AG09309 (cell line): ENCODE results near the gene MIB1.

Experiments
- DNase-seq: peaks from one replicate; pipeline ENCODE4 v3.0.0-alpha.2; 2010; ENCODE audit warnings: low read depth
- H3K4me3 ChIP-seq: 2 replicates; pipeline ENCODE4 v1.5.1; 2011; ENCODE audit warnings: mild to moderate bottlenecking, low read depth, low read length, moderate library complexity; ENCODE audit not compliant: control insufficient read depth
- TF ChIP-seq, protein P1 (sequence below): IDR thresholded peaks from 2 replicates; pipeline ENCODE4 v1.5.1; 2011; ENCODE audit warnings: mild to moderate bottlenecking, low read depth, low read length, inconsistent platforms; ENCODE audit not compliant: insufficient read depth, control insufficient read depth; ENCODE audit errors: missing control alignments

The MIB1 gene

DNA sequence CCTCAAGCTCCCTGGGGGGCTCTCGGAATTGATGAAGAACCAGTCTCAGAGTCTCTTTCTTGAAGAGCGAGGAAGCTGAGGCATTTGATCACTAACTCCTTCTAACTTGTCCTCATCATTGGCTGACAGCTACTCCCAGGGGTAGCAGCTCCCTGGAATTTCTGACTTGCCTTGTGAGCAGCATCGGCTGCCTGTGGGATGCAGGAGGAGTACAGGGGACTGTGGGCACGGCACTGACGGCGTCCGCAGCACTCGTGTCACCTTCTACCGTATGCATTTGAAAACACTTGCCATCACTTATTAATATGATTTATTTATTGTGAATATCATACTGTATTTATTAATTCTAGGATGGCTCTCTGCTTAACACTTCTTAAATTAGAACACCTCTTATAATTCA lies 175.0 kb downstream of the MIB1 start:
- H3K4me3 ChIP-seq, result no peak overlapping the region
- DNase-seq, result no peak
- TF ChIP-seq, protein P1, sequence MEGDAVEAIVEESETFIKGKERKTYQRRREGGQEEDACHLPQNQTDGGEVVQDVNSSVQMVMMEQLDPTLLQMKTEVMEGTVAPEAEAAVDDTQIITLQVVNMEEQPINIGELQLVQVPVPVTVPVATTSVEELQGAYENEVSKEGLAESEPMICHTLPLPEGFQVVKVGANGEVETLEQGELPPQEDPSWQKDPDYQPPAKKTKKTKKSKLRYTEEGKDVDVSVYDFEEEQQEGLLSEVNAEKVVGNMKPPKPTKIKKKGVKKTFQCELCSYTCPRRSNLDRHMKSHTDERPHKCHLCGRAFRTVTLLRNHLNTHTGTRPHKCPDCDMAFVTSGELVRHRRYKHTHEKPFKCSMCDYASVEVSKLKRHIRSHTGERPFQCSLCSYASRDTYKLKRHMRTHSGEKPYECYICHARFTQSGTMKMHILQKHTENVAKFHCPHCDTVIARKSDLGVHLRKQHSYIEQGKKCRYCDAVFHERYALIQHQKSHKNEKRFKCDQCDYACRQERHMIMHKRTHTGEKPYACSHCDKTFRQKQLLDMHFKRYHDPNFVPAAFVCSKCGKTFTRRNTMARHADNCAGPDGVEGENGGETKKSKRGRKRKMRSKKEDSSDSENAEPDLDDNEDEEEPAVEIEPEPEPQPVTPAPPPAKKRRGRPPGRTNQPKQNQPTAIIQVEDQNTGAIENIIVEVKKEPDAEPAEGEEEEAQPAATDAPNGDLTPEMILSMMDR, result no peak

DNA sequence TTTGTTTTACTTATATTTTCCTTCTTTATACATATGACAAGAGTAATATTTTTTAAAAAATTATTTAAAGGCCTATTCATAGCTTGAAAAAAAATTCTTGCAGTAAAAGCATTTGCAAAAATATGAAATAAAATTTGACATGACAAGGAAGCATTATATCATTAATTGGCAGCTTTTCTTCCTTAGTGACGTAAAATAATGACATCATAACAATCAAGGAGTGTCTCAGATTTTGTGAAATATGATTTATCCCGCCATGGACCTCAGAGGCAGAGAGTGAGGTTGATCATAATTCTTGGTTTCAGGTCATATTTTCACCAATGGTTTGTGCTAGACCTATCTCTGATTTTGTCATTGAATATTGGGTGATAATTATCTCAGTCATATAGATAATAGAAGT lies 176.0 kb downstream of the MIB1 start:
- TF ChIP-seq, protein P1, result no peak
- no peak overlapping the region for H3K4me3 ChIP-seq

DNA sequence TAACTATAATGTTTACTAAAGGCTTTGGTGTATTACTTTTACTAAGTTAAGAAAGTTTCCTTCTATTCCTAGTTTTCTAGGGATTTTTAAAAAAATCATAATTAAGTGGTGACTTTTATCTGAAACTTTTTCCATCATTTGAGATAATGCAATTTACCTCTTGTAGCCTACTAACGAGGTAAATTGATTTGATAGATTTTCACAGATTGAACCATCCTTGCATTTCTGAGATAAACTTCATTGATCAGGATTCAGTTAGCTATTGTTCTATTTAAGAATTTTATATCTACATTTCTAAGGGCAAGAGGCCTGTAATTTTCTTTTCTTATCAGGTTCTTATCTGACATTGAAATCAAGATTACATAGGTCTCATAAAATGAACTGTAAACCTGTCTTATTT lies 178.1 kb downstream of the MIB1 start:
- TF ChIP-seq, protein P1, result no peak
- no peak for DNase-seq
- no peak overlapping the region for H3K4me3 ChIP-seq

More for the DNA sequence above, 176.0 kb downstream of the MIB1 start:
- no peak for DNase-seq
